Transverse colon (tissue), 4 donors: ENCODE results near the gene LRRIQ1.

Source experiments
- CTCF ChIP-seq, 5 experiments: fragments of 200-600 bp in 3 of 5; fragments of 450-650 bp in 2 of 5; sonication (generic) in 3 of 5; IDR thresholded peaks; 1 replicate in 2 of 5; 2 replicates in 3 of 5; pipeline ENCODE4 v1.5.1; 2016 to 2017; ENCODE audit warnings: antibody characterized with exemption in 5 of 5, inconsistent platforms in 3 of 5, mild to moderate bottlenecking in 2 of 5, moderate library complexity in 1 of 5
- POLR2A ChIP-seq: fragments of 450-650 bp; IDR thresholded peaks from one replicate; pipeline ENCODE4 v1.6.1; 2016; ENCODE audit warnings: antibody characterized with exemption, mild to moderate bottlenecking, moderate library complexity
- POLR2AphosphoS5 ChIP-seq, 3 donors: sonication (generic); formaldehyde crosslinking; IDR thresholded peaks; one replicate each; pipeline ENCODE4 v1.6.1; 2016; ENCODE audit warnings: antibody characterized with exemption in 3 of 3

DNA sequence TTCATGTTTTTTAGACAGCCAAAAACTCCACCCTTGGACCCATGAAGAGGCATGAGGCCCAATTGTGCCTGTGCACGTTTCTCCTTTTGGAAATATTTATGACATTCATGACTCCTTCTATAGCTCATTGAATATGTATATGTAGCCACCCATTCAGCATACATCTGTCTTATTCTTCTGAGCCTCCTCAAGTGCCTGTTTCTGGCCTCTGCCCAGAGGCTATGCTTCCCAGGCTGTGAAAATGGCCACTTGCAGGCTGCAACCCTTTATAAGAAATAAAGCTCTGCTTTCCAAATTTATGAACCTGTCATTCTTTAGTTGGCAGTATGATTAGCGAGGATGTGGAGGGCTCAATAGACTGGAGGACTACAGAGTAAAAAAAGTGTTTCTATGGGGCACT is 35.4 kb upstream of the LRRIQ1 start:
- no peak for TF ChIP-seq POLR2A
- no peak for TF ChIP-seq CTCF (IDR thresholded peaks at IDR 0.05)
- TF ChIP-seq POLR2AphosphoS5 (IDR thresholded peaks at IDR 0.05), result no peak
